K562 (cell line): Measurements from ENCODE around the gene MRPL54. TPM values are rescaled to one million over a fixed set of nuclear protein-coding genes. Genes with fewer than 3 reads are reported as not detected.

Source experiments
- CREB3 ChIP-seq: fragments of 450-650 bp; conservative IDR thresholded peaks from 2 replicates; pipeline ENCODE4 v1.6.1; 2016; ENCODE audit warnings: missing genetic modification characterization, low read depth, mild to moderate bottlenecking, missing compliant biosample characterization, moderate library complexity
- FOXM1 ChIP-seq, 2 experiments: fragments of 450-650 bp in 1 of 2; sonication (generic) in 1 of 2; formaldehyde crosslinking in 1 of 2; IDR thresholded peaks; 2 replicates each; pipeline versions ENCODE4 v1.6.1 to v1.9.0; 2017 to 2022; ENCODE audit warnings: low read depth in 2 of 2, mild to moderate bottlenecking in 2 of 2, missing genetic modification reagents in 1 of 2, moderate library complexity in 1 of 2
- MGA ChIP-seq: fragments of 450-650 bp; IDR thresholded peaks from 2 replicates; pipeline ENCODE4 v1.6.1; 2016; ENCODE audit warnings: mild to moderate bottlenecking, moderate library complexity
- POLR2G ChIP-seq: fragments of 200-400 bp; formaldehyde crosslinking; IDR thresholded peaks from 2 replicates; pipeline ENCODE4 v1.6.1; 2017; ENCODE audit warnings: low read depth, mild to moderate bottlenecking, antibody characterized with exemption, low read length, moderate library complexity
- POLR3G ChIP-seq: IDR thresholded peaks from 2 replicates; pipeline ENCODE4 v1.6.1; 2011; ENCODE audit not compliant: insufficient read length, insufficient replicate concordance; ENCODE audit errors: extremely low read depth
- TFAP4 ChIP-seq: sonication (generic); formaldehyde crosslinking; IDR thresholded peaks from 2 replicates; pipeline ENCODE4 v1.8.0; 2022; ENCODE audit warnings: missing genetic modification reagents, mild to moderate bottlenecking, moderate library complexity, borderline replicate concordance
- polyA plus RNA-seq, 8 experiments: library from polyadenylated mRNA; depleted of rRNA in 4 of 8; stranded (reverse) in 5 of 8; unstranded in 3 of 8; fragments of >200 nt; fragmentation: Nextera tagmentation in 2 of 8; fragmentation: Illumina TruSeq in 1 of 8; extraction: Ambion mirVana in 2 of 8; extraction: Trizol in 1 of 8; gene quantifications; 2 replicates each; pipeline versions ENCODE4 v1.2.1 to v1.2.3, GENCODE V29; 2011 to 2014; ENCODE audit warnings: inconsistent platforms in 1 of 8, missing spikeins in 1 of 8
- total RNA-seq, 7 experiments: library from RNA; depleted of rRNA in 6 of 7; stranded (reverse); fragments of >200 nt in 6 of 7; fragmentation: Illumina TruSeq in 2 of 7; extraction: Trizol in 2 of 7; gene quantifications; 2 replicates each; pipeline versions ENCODE4 v1.2.1 to v1.2.3, GENCODE V29; 2011 to 2021; ENCODE audit warnings: low replicate concordance in 1 of 7
- TF ChIP-seq, protein P1 (sequence below): fragments of 200-400 bp; formaldehyde crosslinking; IDR thresholded peaks from 2 replicates; pipeline ENCODE4 v1.6.1; 2017; ENCODE audit warnings: mild to moderate bottlenecking, low read depth, low read length, moderate library complexity

Gene MRPL54
- total and polyA plus RNA-seq, 9 of the 15 experiments (the other 6 are each of a cell fraction or from before 2014, with no cell fraction given), result 3.5 to 120 (median 56.9) TPM

GRCh38 chr19:3761382-3762129 lies 926 bp upstream of the MRPL54 start, which contains the start of gene APBA3 (continued):
- TF ChIP-seq MGA (no peak; the same call in 1 of the 2 replicates), CREB3 (tag) (no peak), TFAP4 (CRISPR knock-in tag) (peak; percentile 89; the same call in 1 of the 2 replicates), FOXM1 (IDR thresholded peaks at IDR 0.05; ENCODE audit: low read depth) (peak; percentile 39; the same call in 1 of the 2 replicates), FOXM1 (CRISPR knock-in tag; IDR thresholded peaks at IDR 0.05; ENCODE audit: low read depth) (no peak), POLR2G (peak; percentile 88), POLR3G (no peak)
- TF ChIP-seq, protein P1, sequence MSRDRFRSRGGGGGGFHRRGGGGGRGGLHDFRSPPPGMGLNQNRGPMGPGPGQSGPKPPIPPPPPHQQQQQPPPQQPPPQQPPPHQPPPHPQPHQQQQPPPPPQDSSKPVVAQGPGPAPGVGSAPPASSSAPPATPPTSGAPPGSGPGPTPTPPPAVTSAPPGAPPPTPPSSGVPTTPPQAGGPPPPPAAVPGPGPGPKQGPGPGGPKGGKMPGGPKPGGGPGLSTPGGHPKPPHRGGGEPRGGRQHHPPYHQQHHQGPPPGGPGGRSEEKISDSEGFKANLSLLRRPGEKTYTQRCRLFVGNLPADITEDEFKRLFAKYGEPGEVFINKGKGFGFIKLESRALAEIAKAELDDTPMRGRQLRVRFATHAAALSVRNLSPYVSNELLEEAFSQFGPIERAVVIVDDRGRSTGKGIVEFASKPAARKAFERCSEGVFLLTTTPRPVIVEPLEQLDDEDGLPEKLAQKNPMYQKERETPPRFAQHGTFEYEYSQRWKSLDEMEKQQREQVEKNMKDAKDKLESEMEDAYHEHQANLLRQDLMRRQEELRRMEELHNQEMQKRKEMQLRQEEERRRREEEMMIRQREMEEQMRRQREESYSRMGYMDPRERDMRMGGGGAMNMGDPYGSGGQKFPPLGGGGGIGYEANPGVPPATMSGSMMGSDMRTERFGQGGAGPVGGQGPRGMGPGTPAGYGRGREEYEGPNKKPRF, result no peak
